GM19467 (cell line): ENCODE measurements around the gene RNF150.
"Not testable (repeated sequence)": the region's sequence is repeated elsewhere in the genome, so short reads cannot be mapped to it uniquely, and the experiment has no call there.

ENCODE experiments used
- ATAC-seq: cut with Tn5 transposase; IDR thresholded peaks from one replicate; pipeline ENCODE4 v1.9.1; 2021; ENCODE audit warnings: mild to moderate bottlenecking, moderate library complexity; ENCODE audit not compliant: unreplicated experiment

Gene RNF150

GRCh38 chr4:141079393-141079930, 53.8 kb downstream of the RNF150 start:
- no peak for ATAC-seq

- ATAC-seq, result no peak
Measured at GRCh38 chr4:141078871-141079270, 54.4 kb downstream of the RNF150 start.

GRCh38 chr4:141077611-141078225, 55.6 kb downstream of the RNF150 start:
- ATAC-seq, result no peak

GRCh38 chr4:141075553-141075952, 57.7 kb downstream of the RNF150 start:
- ATAC-seq, result no peak

GRCh38 chr4:141074098-141074878, 59.0 kb downstream of the RNF150 start:
- ATAC-seq, result no peak

GRCh38 chr4:141066690-141067089, 66.6 kb downstream of the RNF150 start:
- ATAC-seq, result no peak

- no peak for ATAC-seq
Measured at GRCh38 chr4:141065872-141066271, 67.4 kb downstream of the RNF150 start.

- ATAC-seq, result no peak
Measured at GRCh38 chr4:141062651-141063050, 70.6 kb downstream of the RNF150 start.

GRCh38 chr4:141058591-141059512, 74.4 kb downstream of the RNF150 start:
- ATAC-seq, result no peak

- no peak for ATAC-seq
Measured at GRCh38 chr4:141057582-141057981, 75.7 kb downstream of the RNF150 start.

- ATAC-seq, result no peak
Measured at GRCh38 chr4:141056473-141056872, 76.8 kb downstream of the RNF150 start.

GRCh38 chr4:141054446-141054845, 78.8 kb downstream of the RNF150 start:
- ATAC-seq, result no peak

GRCh38 chr4:141050999-141051398, 82.3 kb downstream of the RNF150 start:
- ATAC-seq, result not testable (repeated sequence)

GRCh38 chr4:141047228-141047884, 85.9 kb downstream of the RNF150 start:
- ATAC-seq, result no peak

GRCh38 chr4:141046255-141046654, 87.0 kb downstream of the RNF150 start:
- no peak for ATAC-seq

GRCh38 chr4:141045848-141046247, 87.4 kb downstream of the RNF150 start:
- no peak for ATAC-seq

- ATAC-seq, result no peak
Measured at GRCh38 chr4:141041021-141041476, 92.2 kb downstream of the RNF150 start.

GRCh38 chr4:141039156-141039555, 94.1 kb downstream of the RNF150 start:
- no peak for ATAC-seq

- ATAC-seq, result no peak
Measured at GRCh38 chr4:141038428-141038827, 94.8 kb downstream of the RNF150 start.

- ATAC-seq, result no peak
Measured at GRCh38 chr4:141037446-141037845, 95.8 kb downstream of the RNF150 start.

GRCh38 chr4:141036786-141037185, 96.5 kb downstream of the RNF150 start:
- ATAC-seq, result no peak
